ENCODE results near the gene CDH23. TPM values are rescaled to one million over a fixed set of nuclear protein-coding genes. Genes with fewer than 3 reads are reported as not detected.

CDH23 gene
- total RNA-seq, 1 experiment from 2014 or later = 2.1 TPM

DNA sequence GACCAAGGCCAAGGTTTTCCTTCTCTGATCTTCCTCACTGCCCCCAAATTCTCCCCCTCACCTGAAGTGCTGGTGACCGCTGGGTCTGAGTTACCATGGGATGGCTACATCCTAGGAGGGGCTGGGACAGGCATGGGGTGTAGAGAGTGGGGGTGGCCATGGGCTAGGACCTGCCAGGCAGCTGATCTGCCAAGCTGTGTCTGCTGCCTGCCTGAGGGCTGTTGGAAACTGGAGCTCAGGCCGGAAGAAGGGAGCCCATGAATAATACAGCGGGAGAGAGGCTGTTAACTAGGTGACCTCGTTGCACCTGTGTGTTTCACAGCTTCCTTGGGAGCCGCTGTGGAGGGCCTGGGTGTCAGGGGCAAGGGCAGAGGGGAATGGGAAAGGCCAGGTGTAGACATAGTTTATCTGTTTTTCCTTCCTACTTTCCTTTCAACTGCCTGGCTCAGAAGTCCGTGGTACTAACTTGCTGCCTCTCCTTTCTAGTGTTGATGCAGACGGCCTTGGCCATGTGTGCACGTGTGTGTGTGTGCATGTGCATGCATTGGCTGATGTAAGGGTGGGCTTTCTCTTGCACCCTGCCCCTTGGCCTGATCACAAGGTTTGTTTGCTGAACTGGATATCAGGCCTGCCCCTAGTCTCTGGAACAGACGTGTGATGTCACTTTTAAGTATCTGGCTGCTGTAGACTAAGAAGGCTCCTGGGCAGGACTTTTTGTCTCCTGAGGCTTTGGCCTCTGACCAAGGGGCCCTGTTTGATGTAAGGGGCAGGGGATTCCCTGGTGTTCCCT, 11.9 kb downstream of the CDH23 start:
- no peaks in the 10 kb centered on the region for H3K36me3 ChIP-seq (ENCODE audit: insufficient read depth, low read length)
- DNase-seq = no peak

DNA sequence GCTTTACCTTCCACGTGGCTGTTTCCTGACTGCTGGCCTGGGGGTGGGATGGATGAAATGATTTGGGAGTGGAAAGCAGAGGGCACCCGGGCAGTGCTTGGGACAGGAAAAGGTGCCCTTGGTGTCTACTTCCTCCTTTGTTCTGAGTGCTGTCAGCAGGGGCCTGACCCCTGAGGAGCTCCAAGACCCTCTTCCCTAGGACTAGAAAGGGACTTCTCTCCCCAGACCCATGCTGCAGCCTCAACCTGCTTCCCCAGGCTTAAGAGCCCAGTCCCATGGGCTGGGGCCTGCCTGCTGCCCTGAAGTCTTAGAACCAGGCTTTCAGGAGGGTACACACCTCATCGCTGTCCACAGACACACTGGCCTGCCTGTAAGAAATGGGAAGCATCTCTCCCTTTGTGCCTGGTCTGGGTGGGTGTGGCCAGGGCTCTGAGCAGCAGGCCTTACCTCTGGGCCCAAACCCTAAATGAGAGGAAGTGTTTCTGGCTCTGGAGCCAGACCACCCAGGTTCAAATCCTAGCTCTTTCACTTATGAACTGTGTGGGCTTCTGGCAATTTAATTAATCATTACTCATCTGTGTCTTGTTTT, 12.9 kb downstream of the CDH23 start:
- Histone ChIP-seq H3K27me3 (ENCODE audit: low read length) (0 out of 2 replicates have a peak, but pooled peaks cover 2% of the 10 kb centered on the region), H3K9me3 (ENCODE audit: low read length) (no peaks in the 10 kb centered on the region; the same call in 1 of the 2 replicates), H2AFZ (ENCODE audit: low read length) (no peak overlapping the region), H4K20me1 (ENCODE audit: insufficient read depth, low read depth, low read length) (no peaks in the 10 kb centered on the region), H3K4me1 (ENCODE audit: low read length) (no peaks in the 10 kb centered on the region), H3K36me3 (ENCODE audit: insufficient read depth, low read length) (no peaks in the 10 kb centered on the region), H3K79me2 (ENCODE audit: low read length) (no peaks in the 10 kb centered on the region), H3K4me2 (ENCODE audit: low read depth, low read length, poor library complexity, severe bottlenecking) (no peak overlapping the region), H3K9ac (ENCODE audit: low read length) (no peak overlapping the region), H3K27ac (ENCODE audit: low read length) (no peak overlapping the region), H3K9me2 (replicated peaks; ENCODE audit: insufficient read depth, low read length) (no peaks in the 10 kb centered on the region), H3K4me3 (ENCODE audit: low read length) (no peak overlapping the region)
- DNase-seq = no peak

More for the DNA sequence above, 11.9 kb downstream of the CDH23 start:
- Histone ChIP-seq H3K9ac (ENCODE audit: low read length) (no peak overlapping the region), H2AFZ (ENCODE audit: low read length) (no peak overlapping the region), H3K79me2 (ENCODE audit: low read length) (no peaks in the 10 kb centered on the region), H3K4me3 (ENCODE audit: low read length) (no peak overlapping the region), H3K4me1 (ENCODE audit: low read length) (no peaks in the 10 kb centered on the region), H3K9me3 (ENCODE audit: low read length) (no peaks in the 10 kb centered on the region; the same call in 1 of the 2 replicates), H3K27ac (ENCODE audit: low read length) (no peak overlapping the region), H3K4me2 (ENCODE audit: low read depth, low read length, poor library complexity, severe bottlenecking) (no peak overlapping the region), H3K27me3 (ENCODE audit: low read length) (0 out of 2 replicates have a peak, but pooled peaks cover 2% of the 10 kb centered on the region), H3K9me2 (replicated peaks; ENCODE audit: insufficient read depth, low read length) (no peaks in the 10 kb centered on the region), H4K20me1 (ENCODE audit: insufficient read depth, low read depth, low read length) (no peaks in the 10 kb centered on the region)

GRCh38 chr10:71413581-71413980, 16.9 kb downstream of the CDH23 start:
- Histone ChIP-seq H3K79me2 (ENCODE audit: low read length) (no peaks in the 10 kb centered on the region), H3K9me3 (ENCODE audit: low read length) (no peaks in the 10 kb centered on the region; the same call in 1 of the 2 replicates), H3K36me3 (ENCODE audit: insufficient read depth, low read length) (no peaks in the 10 kb centered on the region), H3K4me1 (ENCODE audit: low read length) (no peaks in the 10 kb centered on the region), H3K27ac (ENCODE audit: low read length) (no peak overlapping the region), H3K9me2 (replicated peaks; ENCODE audit: insufficient read depth, low read length) (no peaks in the 10 kb centered on the region), H3K4me2 (ENCODE audit: low read depth, low read length, poor library complexity, severe bottlenecking) (no peak overlapping the region), H3K9ac (ENCODE audit: low read length) (no peak overlapping the region), H4K20me1 (ENCODE audit: insufficient read depth, low read depth, low read length) (no peaks in the 10 kb centered on the region), H2AFZ (ENCODE audit: low read length) (no peak overlapping the region), H3K4me3 (ENCODE audit: low read length) (no peak overlapping the region), H3K27me3 (ENCODE audit: low read length) (0 out of 2 replicates have a peak, but pooled peaks cover 2% of the 10 kb centered on the region)
- no peak for DNase-seq

- Histone ChIP-seq H3K9me3 (ENCODE audit: low read length) (no peaks in the 10 kb centered on the region; the same call in 1 of the 2 replicates), H3K36me3 (ENCODE audit: insufficient read depth, low read length) (no peaks in the 10 kb centered on the region), H3K27me3 (ENCODE audit: low read length) (0 out of 2 replicates have a peak, but pooled peaks cover 2% of the 10 kb centered on the region), H4K20me1 (ENCODE audit: insufficient read depth, low read depth, low read length) (no peaks in the 10 kb centered on the region), H3K79me2 (ENCODE audit: low read length) (no peaks in the 10 kb centered on the region), H3K4me1 (ENCODE audit: low read length) (no peaks in the 10 kb centered on the region), H3K27ac (ENCODE audit: low read length) (no peak overlapping the region), H2AFZ (ENCODE audit: low read length) (no peak overlapping the region), H3K9me2 (replicated peaks; ENCODE audit: insufficient read depth, low read length) (no peaks in the 10 kb centered on the region), H3K9ac (ENCODE audit: low read length) (no peak overlapping the region), H3K4me2 (ENCODE audit: low read depth, low read length, poor library complexity, severe bottlenecking) (no peak overlapping the region), H3K4me3 (ENCODE audit: low read length) (no peak overlapping the region)
- DNase-seq = no peak
Measured at GRCh38 chr10:71414359-71414758, 17.6 kb downstream of the CDH23 start.

DNA sequence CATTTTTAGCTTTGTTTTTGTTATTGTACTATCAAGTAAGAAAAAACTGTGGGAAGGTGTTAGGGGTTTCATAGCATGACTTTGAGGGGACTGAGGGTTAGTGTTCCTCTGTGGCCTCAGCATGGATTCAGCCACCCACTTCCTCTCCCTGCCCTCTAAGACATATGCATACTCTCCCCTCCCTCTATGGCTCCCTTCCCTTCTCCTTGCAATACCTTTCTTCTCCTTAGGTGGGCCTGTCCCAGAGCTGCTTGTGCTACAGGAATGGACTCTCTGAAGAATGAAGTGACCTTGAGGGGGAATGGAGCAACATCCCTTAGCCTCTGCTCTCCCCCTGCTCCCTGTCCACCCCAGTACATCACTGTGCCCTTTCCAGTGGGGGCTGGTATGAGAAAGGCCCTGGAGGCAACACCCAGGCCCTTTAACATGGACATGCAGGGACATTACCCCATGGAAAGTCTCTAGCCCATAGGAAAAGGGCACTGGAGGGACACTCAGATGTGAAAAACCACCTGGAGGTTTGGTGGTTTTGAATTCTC, 22.4 kb downstream of the CDH23 start:
- Histone ChIP-seq H3K27ac (ENCODE audit: low read length) (no peak overlapping the region), H2AFZ (ENCODE audit: low read length) (no peak overlapping the region), H3K4me1 (ENCODE audit: low read length) (no peaks in the 10 kb centered on the region), H3K4me2 (ENCODE audit: low read depth, low read length, poor library complexity, severe bottlenecking) (no peak overlapping the region), H3K9ac (ENCODE audit: low read length) (no peak overlapping the region), H3K27me3 (ENCODE audit: low read length) (no peaks in the 10 kb centered on the region), H3K79me2 (ENCODE audit: low read length) (no peaks in the 10 kb centered on the region), H3K36me3 (ENCODE audit: insufficient read depth, low read length) (no peaks in the 10 kb centered on the region), H3K9me2 (replicated peaks; ENCODE audit: insufficient read depth, low read length) (no peaks in the 10 kb centered on the region), H4K20me1 (ENCODE audit: insufficient read depth, low read depth, low read length) (no peaks in the 10 kb centered on the region), H3K4me3 (ENCODE audit: low read length) (no peak overlapping the region), H3K9me3 (ENCODE audit: low read length) (no peaks in the 10 kb centered on the region)
- no peak for DNase-seq

GRCh38 chr10:71419750-71420149, 23.0 kb downstream of the CDH23 start:
- no peaks in the 10 kb centered on the region for H3K9me2 ChIP-seq (replicated peaks; ENCODE audit: insufficient read depth, low read length)
- no peak for DNase-seq
- no peak overlapping the region for H3K4me2 ChIP-seq (ENCODE audit: low read depth, low read length, poor library complexity, severe bottlenecking)
- no peaks in the 10 kb centered on the region for H3K36me3 ChIP-seq (ENCODE audit: insufficient read depth, low read length)
- H3K9me3 ChIP-seq (ENCODE audit: low read length) = no peaks in the 10 kb centered on the region
- H3K4me3 ChIP-seq (ENCODE audit: low read length) = no peak overlapping the region
- no peaks in the 10 kb centered on the region for H3K79me2 ChIP-seq (ENCODE audit: low read length)
- no peak overlapping the region for H2AFZ ChIP-seq (ENCODE audit: low read length)
- H4K20me1 ChIP-seq (ENCODE audit: insufficient read depth, low read depth, low read length) = no peaks in the 10 kb centered on the region
- no peaks in the 10 kb centered on the region for H3K27me3 ChIP-seq (ENCODE audit: low read length)
- no peaks in the 10 kb centered on the region for H3K4me1 ChIP-seq (ENCODE audit: low read length)
- H3K27ac ChIP-seq (ENCODE audit: low read length) = no peak overlapping the region
- no peak overlapping the region for H3K9ac ChIP-seq (ENCODE audit: low read length)

DNA sequence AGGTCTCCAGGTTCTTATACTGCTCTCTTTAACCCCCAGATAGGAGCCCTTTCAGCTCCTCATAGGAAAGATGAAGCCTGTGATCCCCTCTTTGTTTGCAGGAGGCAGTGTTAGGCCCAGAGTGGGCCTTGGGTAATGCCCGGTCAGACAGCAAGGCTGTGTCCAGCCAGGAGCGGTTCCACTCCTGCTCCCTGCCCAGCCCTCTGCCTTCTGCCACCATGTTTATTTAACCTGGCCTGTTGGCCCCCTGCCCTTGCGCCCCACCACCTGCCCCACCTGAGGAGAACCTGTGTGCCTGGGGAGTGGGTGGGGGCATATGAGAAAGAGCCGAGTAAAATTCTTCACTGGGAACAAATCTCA, 24.3 kb downstream of the CDH23 start:
- no peak for DNase-seq
- Histone ChIP-seq H3K27me3 (ENCODE audit: low read length) (no peaks in the 10 kb centered on the region), H3K27ac (ENCODE audit: low read length) (no peak overlapping the region), H3K4me2 (ENCODE audit: low read depth, low read length, poor library complexity, severe bottlenecking) (no peak overlapping the region), H3K9me2 (replicated peaks; ENCODE audit: insufficient read depth, low read length) (no peaks in the 10 kb centered on the region), H3K4me1 (ENCODE audit: low read length) (no peaks in the 10 kb centered on the region), H4K20me1 (ENCODE audit: insufficient read depth, low read depth, low read length) (no peaks in the 10 kb centered on the region), H3K9me3 (ENCODE audit: low read length) (no peaks in the 10 kb centered on the region), H3K9ac (ENCODE audit: low read length) (no peak overlapping the region), H3K36me3 (ENCODE audit: insufficient read depth, low read length) (no peaks in the 10 kb centered on the region), H3K79me2 (ENCODE audit: low read length) (no peaks in the 10 kb centered on the region), H3K4me3 (ENCODE audit: low read length) (no peak overlapping the region), H2AFZ (ENCODE audit: low read length) (no peak overlapping the region)

GRCh38 chr10:71423250-71423649, 26.5 kb downstream of the CDH23 start:
- no peak overlapping the region for H3K4me3 ChIP-seq (ENCODE audit: low read length)

More at GRCh38 chr10:71423250-71423649, 26.5 kb downstream of the CDH23 start:
- Histone ChIP-seq H3K27me3 (ENCODE audit: low read length) (no peaks in the 10 kb centered on the region), H3K9me3 (ENCODE audit: low read length) (no peaks in the 10 kb centered on the region), H3K27ac (ENCODE audit: low read length) (no peak overlapping the region), H3K9ac (ENCODE audit: low read length) (no peak overlapping the region), H3K9me2 (replicated peaks; ENCODE audit: insufficient read depth, low read length) (no peaks in the 10 kb centered on the region), H3K4me1 (ENCODE audit: low read length) (no peaks in the 10 kb centered on the region), H3K79me2 (ENCODE audit: low read length) (no peaks in the 10 kb centered on the region), H2AFZ (ENCODE audit: low read length) (no peak overlapping the region), H3K36me3 (ENCODE audit: insufficient read depth, low read length) (no peaks in the 10 kb centered on the region), H4K20me1 (ENCODE audit: insufficient read depth, low read depth, low read length) (no peaks in the 10 kb centered on the region), H3K4me2 (ENCODE audit: low read depth, low read length, poor library complexity, severe bottlenecking) (no peak overlapping the region)
- no peak for DNase-seq

All from Karpas-422 (cell line).